ENCODE results near the gene NOP9.

DNA sequence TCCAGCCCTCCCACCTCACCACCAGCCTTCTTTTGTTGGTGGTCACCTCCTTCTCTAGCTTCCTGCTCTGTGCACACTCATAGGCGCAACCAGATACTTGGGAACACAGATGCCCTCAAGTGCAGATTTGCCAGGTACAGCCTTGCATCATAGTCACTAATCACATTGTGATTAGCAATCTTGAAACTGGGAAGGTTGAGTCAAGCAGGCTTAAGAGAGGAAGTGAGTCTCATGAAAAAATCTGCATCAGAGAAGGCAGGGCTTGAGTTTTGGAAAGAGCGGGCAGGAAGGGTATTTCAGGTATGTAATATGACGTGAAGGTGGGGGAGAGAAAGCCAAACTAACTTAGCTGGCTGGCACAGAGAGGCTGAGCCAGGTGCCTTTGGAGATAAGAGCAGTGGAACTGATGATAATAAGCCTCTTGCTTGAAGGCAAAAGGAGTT is 25.5 kb upstream of the NOP9 start:
- TF ChIP-seq, protein P1, sequence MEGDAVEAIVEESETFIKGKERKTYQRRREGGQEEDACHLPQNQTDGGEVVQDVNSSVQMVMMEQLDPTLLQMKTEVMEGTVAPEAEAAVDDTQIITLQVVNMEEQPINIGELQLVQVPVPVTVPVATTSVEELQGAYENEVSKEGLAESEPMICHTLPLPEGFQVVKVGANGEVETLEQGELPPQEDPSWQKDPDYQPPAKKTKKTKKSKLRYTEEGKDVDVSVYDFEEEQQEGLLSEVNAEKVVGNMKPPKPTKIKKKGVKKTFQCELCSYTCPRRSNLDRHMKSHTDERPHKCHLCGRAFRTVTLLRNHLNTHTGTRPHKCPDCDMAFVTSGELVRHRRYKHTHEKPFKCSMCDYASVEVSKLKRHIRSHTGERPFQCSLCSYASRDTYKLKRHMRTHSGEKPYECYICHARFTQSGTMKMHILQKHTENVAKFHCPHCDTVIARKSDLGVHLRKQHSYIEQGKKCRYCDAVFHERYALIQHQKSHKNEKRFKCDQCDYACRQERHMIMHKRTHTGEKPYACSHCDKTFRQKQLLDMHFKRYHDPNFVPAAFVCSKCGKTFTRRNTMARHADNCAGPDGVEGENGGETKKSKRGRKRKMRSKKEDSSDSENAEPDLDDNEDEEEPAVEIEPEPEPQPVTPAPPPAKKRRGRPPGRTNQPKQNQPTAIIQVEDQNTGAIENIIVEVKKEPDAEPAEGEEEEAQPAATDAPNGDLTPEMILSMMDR (IDR thresholded peaks at IDR 0.05), result no peak
- no peak for TF ChIP-seq EZH2 (IDR thresholded peaks at IDR 0.05)
- no peak for TF ChIP-seq EZH2phosphoT487 (IDR thresholded peaks at IDR 0.05)
